HEK293 (cell line): Measurements from ENCODE around the gene CNOT4.

Experiments
- BCL11B ChIP-seq: fragments of 450-650 bp; formaldehyde crosslinking; IDR thresholded peaks from 2 replicates; pipeline ENCODE4 v1.5.1; 2016; ENCODE audit warnings: low read depth, missing biosample characterization, missing genetic modification characterization
- ELK4 ChIP-seq: IDR thresholded peaks from 2 replicates; pipeline ENCODE4 v1.6.1; 2011; ENCODE audit warnings: mild to moderate bottlenecking, low read depth, low read length, borderline replicate concordance
- IKZF3 ChIP-seq: fragments of 450-650 bp; IDR thresholded peaks from 2 replicates; pipeline ENCODE4 v1.5.0; 2018; ENCODE audit warnings: missing biosample characterization, mild to moderate bottlenecking, missing genetic modification characterization, moderate library complexity
- INSM2 ChIP-seq: fragments of 450-650 bp; formaldehyde crosslinking; IDR thresholded peaks from 2 replicates; pipeline ENCODE4 v1.5.1; 2016; ENCODE audit warnings: missing biosample characterization, missing genetic modification characterization
- KLF7 ChIP-seq: fragments of 450-650 bp; formaldehyde crosslinking; IDR thresholded peaks from 2 replicates; pipeline ENCODE4 v1.5.1; 2016; ENCODE audit warnings: missing biosample characterization, missing genetic modification characterization, borderline replicate concordance
- KLF9 ChIP-seq: fragments of 450-650 bp; formaldehyde crosslinking; IDR thresholded peaks from 2 replicates; pipeline ENCODE4 v1.5.1; 2016; ENCODE audit warnings: missing biosample characterization, missing genetic modification characterization, low read depth
- MZF1 ChIP-seq: fragments of 450-650 bp; formaldehyde crosslinking; IDR thresholded peaks from 2 replicates; pipeline ENCODE4 v1.5.1; 2017; ENCODE audit warnings: missing biosample characterization, missing genetic modification characterization, borderline replicate concordance
- PRDM4 ChIP-seq: fragments of 450-650 bp; formaldehyde crosslinking; IDR thresholded peaks from 2 replicates; pipeline ENCODE4 v1.5.1; 2017; ENCODE audit warnings: missing biosample characterization, missing genetic modification characterization
- REPIN1 ChIP-seq: fragments of 450-650 bp; formaldehyde crosslinking; IDR thresholded peaks from 2 replicates; pipeline ENCODE4 v1.5.1; 2017; ENCODE audit warnings: missing biosample characterization, missing genetic modification characterization, low read depth
- SETDB1 ChIP-seq: IDR thresholded peaks from one replicate; pipeline ENCODE4 v1.6.1; 2017; ENCODE audit warnings: mild to moderate bottlenecking, low read length, moderate library complexity, mixed read lengths; ENCODE audit not compliant: insufficient read length
- YY2 ChIP-seq: fragments of 450-650 bp; formaldehyde crosslinking; IDR thresholded peaks from 2 replicates; pipeline ENCODE4 v1.5.1; 2016; ENCODE audit warnings: missing biosample characterization, missing genetic modification characterization
- ZBTB10 ChIP-seq: fragments of 450-650 bp; formaldehyde crosslinking; IDR thresholded peaks from 2 replicates; pipeline ENCODE4 v1.5.1; 2016; ENCODE audit warnings: missing biosample characterization, missing genetic modification characterization
- ZBTB20 ChIP-seq: fragments of 450-650 bp; formaldehyde crosslinking; IDR thresholded peaks from 2 replicates; pipeline ENCODE4 v1.5.1; 2016; ENCODE audit warnings: missing biosample characterization, missing genetic modification characterization
- ZBTB21 ChIP-seq: fragments of 450-650 bp; formaldehyde crosslinking; IDR thresholded peaks from 2 replicates; pipeline ENCODE4 v1.5.1; 2017; ENCODE audit warnings: missing biosample characterization, missing genetic modification characterization
- ZFP37 ChIP-seq: fragments of 450-650 bp; formaldehyde crosslinking; IDR thresholded peaks from 2 replicates; pipeline ENCODE4 v1.5.1; 2016; ENCODE audit warnings: missing biosample characterization, missing genetic modification characterization
- ZNF114 ChIP-seq: fragments of 450-650 bp; formaldehyde crosslinking; IDR thresholded peaks from 2 replicates; pipeline ENCODE4 v1.5.0; 2017; ENCODE audit warnings: missing biosample characterization, missing genetic modification characterization
- ZNF121 ChIP-seq: fragments of 450-650 bp; formaldehyde crosslinking; IDR thresholded peaks from 2 replicates; pipeline ENCODE4 v1.5.1; 2016; ENCODE audit warnings: missing biosample characterization, missing genetic modification characterization
- ZNF184 ChIP-seq: fragments of 450-650 bp; IDR thresholded peaks from 2 replicates; pipeline ENCODE4 v1.5.1; 2018; ENCODE audit warnings: missing biosample characterization, mild to moderate bottlenecking, missing genetic modification characterization
- ZNF211 ChIP-seq: fragments of 450-650 bp; formaldehyde crosslinking; IDR thresholded peaks from 2 replicates; pipeline ENCODE4 v1.5.1; 2016; ENCODE audit warnings: low read depth, missing biosample characterization, missing genetic modification characterization
- ZNF26 ChIP-seq: fragments of 450-650 bp; formaldehyde crosslinking; IDR thresholded peaks from 2 replicates; pipeline ENCODE4 v1.5.1; 2016; ENCODE audit warnings: missing biosample characterization, missing genetic modification characterization
- ZNF302 ChIP-seq: fragments of 450-650 bp; formaldehyde crosslinking; IDR thresholded peaks from 2 replicates; pipeline ENCODE4 v1.5.1; 2016; ENCODE audit warnings: missing biosample characterization, missing genetic modification characterization, low read depth
- ZNF37A ChIP-seq: fragments of 450-650 bp; IDR thresholded peaks from 2 replicates; pipeline ENCODE4 v1.5.1; 2018; ENCODE audit warnings: missing biosample characterization, missing genetic modification characterization
- ZNF530 ChIP-seq: fragments of 450-650 bp; formaldehyde crosslinking; IDR thresholded peaks from 2 replicates; pipeline ENCODE4 v1.5.1; 2016; ENCODE audit warnings: low read depth, missing biosample characterization, missing genetic modification characterization
- ZNF561 ChIP-seq: fragments of 450-650 bp; IDR thresholded peaks from 2 replicates; pipeline ENCODE4 v1.5.1; 2018; ENCODE audit warnings: missing biosample characterization, missing genetic modification characterization, borderline replicate concordance
- ZNF639 ChIP-seq: fragments of 450-650 bp; formaldehyde crosslinking; IDR thresholded peaks from 2 replicates; pipeline ENCODE4 v1.5.1; 2016; ENCODE audit warnings: missing biosample characterization, missing genetic modification characterization
- ZNF830 ChIP-seq: fragments of 450-650 bp; IDR thresholded peaks from 2 replicates; pipeline ENCODE4 v1.5.0; 2018; ENCODE audit warnings: missing biosample characterization, missing genetic modification characterization, low read depth, mild to moderate bottlenecking, moderate library complexity
- ZSCAN30 ChIP-seq: fragments of 450-650 bp; IDR thresholded peaks from 2 replicates; pipeline ENCODE4 v1.5.1; 2018; ENCODE audit warnings: missing biosample characterization, mild to moderate bottlenecking, missing genetic modification characterization, moderate library complexity
- ZSCAN5A ChIP-seq: fragments of 450-650 bp; formaldehyde crosslinking; IDR thresholded peaks from 2 replicates; pipeline ENCODE4 v1.5.1; 2016; ENCODE audit warnings: missing biosample characterization, missing genetic modification characterization
- ZXDB ChIP-seq: fragments of 450-650 bp; formaldehyde crosslinking; IDR thresholded peaks from 2 replicates; pipeline ENCODE4 v1.5.1; 2016; ENCODE audit warnings: missing biosample characterization, missing genetic modification characterization

The CNOT4 gene

GRCh38 chr7:135558337-135558767, 48.5 kb upstream of the CNOT4 start (continued):
- TF ChIP-seq ELK4 (no peak), ZNF37A (no peak), PRDM4 (no peak), ZNF211 (tag by site-specific recombination) (no peak), ZXDB (tag by site-specific recombination) (no peak), SETDB1 (no peak), KLF7 (tag by site-specific recombination) (no peak), INSM2 (tag by site-specific recombination) (no peak), BCL11B (tag by site-specific recombination) (no peak), ZSCAN5A (no peak), MZF1 (tag by site-specific recombination) (no peak), ZBTB21 (peak; percentile 57; the same call in 1 of the 2 replicates), ZNF302 (tag by site-specific recombination) (no peak), ZNF830 (tag by site-specific recombination) (no peak), YY2 (tag by site-specific recombination) (no peak), ZNF561 (tag by site-specific recombination) (peak; percentile 58), REPIN1 (tag by site-specific recombination) (no peak), ZBTB20 (tag by site-specific recombination) (0 out of 2 replicates have a peak, but pooled peaks have one; percentile 6), ZNF114 (tag by site-specific recombination) (no peak), ZNF184 (tag by site-specific recombination) (no peak), ZNF530 (tag by site-specific recombination) (no peak), IKZF3 (no peak), ZFP37 (tag by site-specific recombination) (no peak), ZBTB10 (tag by site-specific recombination) (peak; percentile 52; the same call in 1 of the 2 replicates), ZSCAN30 (tag by site-specific recombination) (no peak), ZNF121 (tag by site-specific recombination) (no peak), ZNF26 (tag by site-specific recombination) (no peak), ZNF639 (tag by site-specific recombination) (no peak), KLF9 (tag by site-specific recombination) (peak; percentile 24; the same call in 1 of the 2 replicates)
